ENCODE measurements around the gene MRPS26.

- no peak for TF ChIP-seq CTCF (IDR thresholded peaks at IDR 0.05)
- no peak for TF ChIP-seq POLR2A (IDR thresholded peaks at IDR 0.05)
- TF ChIP-seq EP300 (IDR thresholded peaks at IDR 0.05), result no peak
- no peak for TF ChIP-seq POLR2AphosphoS5 (IDR thresholded peaks at IDR 0.05)
These were observed 13.2 kb upstream of the MRPS26 start for GRCh38 chr20:3032624-3033023.
